Neural progenitor cell (in vitro differentiated cells): ENCODE results near the gene PMAIP1.

ENCODE experiments used
- CTCF ChIP-seq: fragments of 200-600 bp; sonication (generic); IDR thresholded peaks from 2 replicates; pipeline ENCODE4 v1.5.1; 2017; ENCODE audit warnings: antibody characterized with exemption, mild to moderate bottlenecking
- EZH2 ChIP-seq: fragments of 200-600 bp; sonication (generic); IDR thresholded peaks from 2 replicates; pipeline ENCODE4 v1.6.1; 2017; ENCODE audit warnings: antibody characterized with exemption, mild to moderate bottlenecking, moderate library complexity
- EZH2phosphoT487 ChIP-seq: fragments of 200-600 bp; sonication (generic); IDR thresholded peaks from 2 replicates; pipeline ENCODE4 v1.6.1; 2017; ENCODE audit warnings: antibody characterized with exemption

GRCh38 chr18:59942601-59943000, 42.8 kb downstream of the PMAIP1 start:
- TF ChIP-seq CTCF, result no peak
- TF ChIP-seq EZH2, result no peak
- TF ChIP-seq EZH2phosphoT487, result no peak
